Activated CD4-positive, alpha-beta T cell treated with anti-CD3 and anti-CD28 coated beads for 48 hours (primary cell): Measurements from ENCODE around the gene ZNF189.
"Not testable (repeated sequence)": the region's sequence is repeated elsewhere in the genome, so short reads cannot be mapped to it uniquely, and the experiment has no call there.

Experiments used
- DNase-seq: peaks from one replicate; pipeline ENCODE4 v3.0.0-alpha.2; 2020

Gene ZNF189

GRCh38 chr9:101381118-101381517 lies 17.5 kb upstream of the ZNF189 start:
- DNase-seq = no peak

GRCh38 chr9:101381833-101382342 lies 16.8 kb upstream of the ZNF189 start:
- no peak for DNase-seq

- no peak for DNase-seq
Observed at GRCh38 chr9:101383361-101383760, 15.3 kb upstream of the ZNF189 start.

- not testable (repeated sequence) for DNase-seq
Observed at GRCh38 chr9:101384873-101385536, 13.6 kb upstream of the ZNF189 start, which contains the start of gene BAAT. Gene BAAT (minus strand): TSS chr9:101385006. CDS start chr9:101371404, 13,602 bp downstream.

- DNase-seq = no peak
Observed at GRCh38 chr9:101387871-101388506, 10.7 kb upstream of the ZNF189 start.

- no peak for DNase-seq
Observed at GRCh38 chr9:101388507-101388993, 10.1 kb upstream of the ZNF189 start.

- DNase-seq = no peak
Observed at GRCh38 chr9:101393135-101393534, 5.5 kb upstream of the ZNF189 start.

- no peak for DNase-seq
Observed at GRCh38 chr9:101394687-101395086, 4.0 kb upstream of the ZNF189 start.

- no peak for DNase-seq
Observed at GRCh38 chr9:101397746-101398067, 944 bp upstream of the ZNF189 start.

- no peak for DNase-seq
Observed at GRCh38 chr9:101398930-101399642, 435 bp downstream of the ZNF189 start.

- no peak for DNase-seq
Observed at GRCh38 chr9:101399643-101399970, 956 bp downstream of the ZNF189 start.

- DNase-seq = no peak
Observed at GRCh38 chr9:101400120-101400519, 1.5 kb downstream of the ZNF189 start.

- no peak for DNase-seq
Observed at GRCh38 chr9:101403516-101404285, 5.0 kb downstream of the ZNF189 start.

- no peak for DNase-seq
Observed at GRCh38 chr9:101408374-101409078, 9.9 kb downstream of the ZNF189 start.

- DNase-seq = no peak
Observed at GRCh38 chr9:101409079-101409477, 10.4 kb downstream of the ZNF189 start.

- no peak for DNase-seq
Observed at GRCh38 chr9:101414839-101415238, 16.2 kb downstream of the ZNF189 start.

GRCh38 chr9:101415578-101415977 lies 16.9 kb downstream of the ZNF189 start:
- DNase-seq = no peak

GRCh38 chr9:101417389-101417788 lies 18.7 kb downstream of the ZNF189 start:
- DNase-seq = no peak

- DNase-seq = no peak
Observed at GRCh38 chr9:101417977-101418376, 19.3 kb downstream of the ZNF189 start.

GRCh38 chr9:101418518-101419430 lies 20.1 kb downstream of the ZNF189 start:
- no peak for DNase-seq

GRCh38 chr9:101419863-101420262 lies 21.2 kb downstream of the ZNF189 start:
- no peak for DNase-seq
